GM04504 (cell line): ENCODE measurements around the gene SIN3A.

Experiments used
- DNase-seq: peaks from one replicate; pipeline ENCODE4 v3.0.0-alpha.2; 2012; ENCODE audit warnings: low read depth

SIN3A gene

DNA sequence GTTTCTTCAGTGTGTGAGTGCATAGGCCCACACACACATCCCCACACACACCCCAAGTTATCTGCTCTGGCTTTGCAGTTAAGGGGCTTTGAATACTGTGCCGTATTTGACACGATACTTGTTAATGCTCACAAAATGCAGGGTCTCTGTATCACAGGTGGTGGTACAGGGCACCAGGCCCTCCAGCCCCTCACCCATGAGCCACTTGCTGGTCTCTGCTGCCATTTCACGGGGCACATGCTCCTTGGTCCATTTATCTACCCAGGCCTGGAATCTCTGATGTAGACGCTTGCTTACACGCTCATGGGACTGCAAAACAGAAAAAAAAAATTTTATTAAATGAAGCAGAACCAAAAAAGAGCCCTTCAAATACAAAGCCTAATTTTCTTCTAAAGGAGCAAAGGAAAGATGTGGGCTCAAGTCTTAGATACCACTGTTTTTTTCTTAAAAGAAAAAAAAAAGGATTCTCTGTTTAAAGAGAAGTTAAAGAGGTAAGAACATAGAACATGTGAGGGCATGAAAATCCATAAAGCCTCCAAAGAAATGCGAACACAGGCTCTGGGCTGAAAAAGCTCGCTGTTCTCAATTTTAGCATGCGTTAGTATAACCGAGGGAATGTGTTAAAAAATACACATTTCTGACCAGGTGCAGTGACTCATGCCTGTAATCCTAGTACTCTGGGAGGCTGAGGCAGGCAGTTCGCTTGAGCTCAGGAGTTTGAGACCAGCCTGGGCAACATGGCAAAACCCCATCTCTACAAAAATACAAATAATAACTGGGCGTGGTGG lies 79.4 kb downstream of the SIN3A start:
- no peak for DNase-seq

DNA sequence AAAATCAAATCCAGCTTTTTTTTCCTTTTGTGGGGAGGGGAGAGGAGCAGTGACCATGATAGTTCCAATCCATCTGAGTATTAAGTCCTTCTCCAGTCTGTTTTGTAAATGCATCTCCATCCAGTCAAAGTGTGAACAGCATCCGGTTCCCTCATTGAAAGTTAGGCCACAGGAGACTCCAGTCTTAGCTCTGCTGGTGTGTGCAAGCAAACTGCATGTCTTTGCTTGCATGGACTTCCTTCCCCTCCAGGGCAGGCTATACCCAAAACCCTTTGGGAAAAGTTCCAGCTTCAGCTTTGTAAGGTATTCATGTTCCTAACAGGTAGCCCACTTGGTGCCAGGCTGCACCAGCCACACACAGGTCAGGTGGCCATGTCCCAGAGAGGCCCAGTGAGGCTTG lies 80.0 kb downstream of the SIN3A start:
- DNase-seq = no peak

GRCh38 chr15:75369897-75370581 lies 81.5 kb downstream of the SIN3A start:
- no peak for DNase-seq

DNA sequence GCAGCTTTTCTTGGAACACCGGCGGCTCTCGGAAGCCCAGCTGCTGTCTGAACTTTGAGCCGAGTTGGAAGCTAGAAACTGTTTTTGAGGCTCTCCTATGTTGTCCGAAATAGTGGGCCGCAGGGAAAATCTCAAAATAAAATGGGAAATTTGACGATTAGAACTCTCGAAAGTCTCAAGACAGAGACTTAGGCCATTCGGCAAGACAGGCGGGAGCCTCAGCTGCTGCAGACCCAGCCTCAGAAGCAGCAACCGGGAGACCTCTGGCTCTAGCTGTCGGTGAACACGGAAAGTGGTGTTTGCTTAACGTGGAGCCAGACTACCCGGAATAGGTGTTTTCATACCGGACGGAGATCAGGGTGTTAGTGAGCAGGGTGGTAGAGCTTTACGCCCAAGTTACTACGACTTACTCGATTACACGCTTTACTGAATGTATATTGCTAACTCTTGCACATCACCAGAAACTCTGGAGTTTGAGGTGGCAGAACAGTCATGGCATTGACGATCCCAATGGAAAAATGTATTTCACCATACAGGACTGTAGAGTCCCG lies 82.7 kb downstream of the SIN3A start:
- DNase-seq = no peak

GRCh38 chr15:75367913-75368688 lies 83.4 kb downstream of the SIN3A start, which contains the start of gene MAN2C1:
Gene MAN2C1, minus strand, starts transcription at chr15:75368607. Its CDS starts 24 bp downstream, at chr15:75368583.
- peak; percentile 84 for DNase-seq

GRCh38 chr15:75367406-75367912 lies 84.0 kb downstream of the SIN3A start:
- no peak for DNase-seq

DNA sequence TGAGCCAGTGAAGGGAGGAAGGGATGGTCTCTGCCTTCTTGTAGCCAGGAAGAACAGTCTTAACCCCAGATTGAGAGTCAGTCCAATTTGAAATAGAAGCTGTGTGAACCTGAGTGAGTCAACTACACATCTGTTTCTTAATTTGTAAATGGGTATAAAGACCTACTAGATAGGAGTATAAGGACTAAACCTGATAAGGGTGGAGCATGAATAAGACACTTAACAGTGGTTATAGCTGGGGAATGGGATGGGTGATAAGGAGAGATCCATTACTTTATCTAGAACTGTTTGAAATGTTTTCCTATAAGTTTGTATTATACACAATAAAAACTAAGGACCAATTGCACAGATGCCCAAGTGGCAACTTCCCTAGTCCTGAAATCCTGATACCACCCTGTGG lies 84.5 kb downstream of the SIN3A start:
- DNase-seq = no peak

- no peak for DNase-seq
Observed at GRCh38 chr15:75366163-75366562, 85.3 kb downstream of the SIN3A start.

- no peak for DNase-seq
Observed at GRCh38 chr15:75364881-75365280, 86.6 kb downstream of the SIN3A start.

- no peak for DNase-seq
Observed at GRCh38 chr15:75363786-75364185, 87.7 kb downstream of the SIN3A start.

DNA sequence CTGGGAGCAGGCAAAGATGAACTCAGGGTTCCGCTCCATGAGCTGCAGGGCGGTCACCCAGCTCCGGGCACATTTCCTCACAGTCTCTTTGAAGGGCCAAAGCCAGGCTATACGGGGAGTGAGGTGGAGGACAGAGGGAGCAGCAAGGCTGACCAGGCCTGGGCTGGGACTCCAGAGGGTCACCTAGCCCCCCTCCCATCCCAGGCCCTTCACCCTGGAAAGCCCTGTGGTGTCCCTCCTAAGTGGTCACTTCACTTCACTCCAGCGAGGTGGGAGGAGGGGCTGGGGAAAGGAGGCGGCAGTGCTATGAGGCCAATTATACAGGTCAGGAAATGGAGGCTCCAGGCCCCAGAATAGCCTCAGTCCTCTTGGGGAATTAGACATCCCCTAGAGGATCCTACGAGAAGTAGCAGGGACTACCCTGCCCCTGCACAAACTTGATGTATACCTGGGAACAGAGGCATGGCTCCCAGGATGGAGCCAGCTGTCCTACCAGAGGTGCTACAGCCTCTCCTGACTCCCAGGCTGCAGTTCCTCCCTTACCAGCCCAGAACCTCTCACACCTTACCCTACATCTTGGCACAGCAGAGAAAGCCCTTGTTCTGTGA lies 88.7 kb downstream of the SIN3A start:
- DNase-seq = no peak

GRCh38 chr15:75361989-75362641 lies 89.4 kb downstream of the SIN3A start:
- no peak for DNase-seq

GRCh38 chr15:75361361-75361988 lies 90.0 kb downstream of the SIN3A start:
- no peak for DNase-seq

- DNase-seq = no peak
Observed at GRCh38 chr15:75360856-75361255, 90.6 kb downstream of the SIN3A start.

DNA sequence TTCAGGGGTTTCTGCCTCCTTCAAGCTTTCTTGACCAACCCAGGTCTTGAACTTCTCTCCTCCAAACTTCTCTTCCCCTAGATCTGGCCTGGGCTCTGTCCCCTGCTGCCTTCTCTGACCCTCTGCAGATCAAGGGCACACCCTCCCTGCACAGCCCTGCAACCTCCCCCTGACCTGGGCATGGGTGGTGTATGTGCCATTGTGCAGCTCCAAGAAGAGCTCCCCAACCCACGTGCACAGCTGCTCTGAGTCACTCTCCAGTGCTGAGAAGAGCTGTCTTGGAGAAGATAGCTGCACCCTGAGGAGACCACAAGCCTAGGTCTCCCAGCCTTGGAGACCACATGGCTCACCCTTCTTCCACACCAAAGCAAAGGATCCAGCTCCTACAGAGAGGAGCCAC lies 91.1 kb downstream of the SIN3A start:
- no peak for DNase-seq

DNA sequence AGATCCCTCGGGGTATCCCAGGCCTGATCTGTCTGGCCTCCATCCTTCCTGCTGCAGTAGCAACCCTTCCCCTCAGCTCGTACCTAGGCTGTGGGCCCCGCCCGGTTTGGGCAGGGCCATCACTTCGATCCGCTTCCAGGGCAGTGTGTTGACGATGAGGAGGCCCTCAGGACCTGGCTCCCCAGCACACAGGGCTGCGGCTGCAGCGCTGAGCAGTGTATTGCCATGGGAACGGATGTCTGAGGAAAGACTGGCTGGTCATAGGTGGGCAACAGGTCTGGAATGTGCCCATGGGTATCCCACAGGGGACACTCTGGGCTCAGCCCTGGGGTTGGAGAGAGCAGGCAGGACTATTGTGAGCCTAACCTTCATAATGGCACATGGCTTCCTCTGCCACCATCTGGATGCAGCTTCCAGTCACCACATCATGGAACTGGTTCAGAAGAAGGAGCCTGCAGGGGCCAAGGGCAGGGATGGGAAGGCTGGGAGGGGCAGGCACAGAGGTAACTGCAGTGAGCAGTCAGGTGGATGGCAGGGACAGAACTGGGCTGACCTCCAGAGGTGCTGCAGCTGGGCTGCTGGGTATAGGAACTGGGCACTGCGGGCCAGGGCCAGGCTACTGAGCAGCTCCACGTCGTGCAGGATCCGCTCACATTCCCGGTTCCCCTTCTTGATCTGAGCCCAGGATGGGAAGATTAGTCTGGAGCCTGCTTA lies 91.8 kb downstream of the SIN3A start:
- DNase-seq = no peak

DNA sequence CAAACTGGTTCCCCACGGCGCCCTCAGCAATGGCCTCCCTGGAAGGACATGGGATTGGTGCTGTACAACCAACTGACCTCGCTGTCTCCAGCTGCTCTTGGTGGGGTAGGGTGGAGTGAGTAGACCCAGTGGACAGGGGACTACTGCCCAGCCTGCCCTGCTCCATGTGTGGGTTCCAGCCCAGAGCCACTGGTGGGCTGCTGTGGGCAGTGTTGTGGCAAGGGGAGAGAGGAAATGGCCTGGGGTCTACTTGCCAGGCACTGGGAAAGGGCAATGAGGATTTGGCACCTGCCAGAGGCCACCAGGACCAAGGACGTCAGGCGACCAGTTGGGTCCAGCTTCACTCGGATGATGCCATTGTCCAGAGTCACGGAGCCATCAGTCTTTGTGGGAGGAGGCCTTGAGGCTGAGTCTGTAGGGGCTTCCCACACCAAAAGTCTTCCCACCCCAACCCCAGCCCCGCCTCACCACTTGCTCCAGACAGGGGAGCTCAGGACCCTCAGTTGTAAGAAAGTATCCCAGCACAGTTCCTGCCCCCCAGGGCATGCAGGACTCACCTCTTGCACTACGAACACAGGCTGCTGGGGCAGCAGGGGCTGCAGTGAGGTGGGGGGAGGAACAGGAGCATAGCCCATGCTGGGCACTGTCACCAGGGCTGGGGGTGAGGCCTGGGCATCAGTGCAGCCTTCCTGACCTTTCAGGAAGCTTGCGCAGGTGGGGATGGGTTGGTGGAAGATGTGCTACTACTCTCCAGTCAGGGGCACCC lies 92.5 kb downstream of the SIN3A start:
- no peak for DNase-seq

GRCh38 chr15:75357976-75358673 lies 93.4 kb downstream of the SIN3A start:
- no peak for DNase-seq

DNA sequence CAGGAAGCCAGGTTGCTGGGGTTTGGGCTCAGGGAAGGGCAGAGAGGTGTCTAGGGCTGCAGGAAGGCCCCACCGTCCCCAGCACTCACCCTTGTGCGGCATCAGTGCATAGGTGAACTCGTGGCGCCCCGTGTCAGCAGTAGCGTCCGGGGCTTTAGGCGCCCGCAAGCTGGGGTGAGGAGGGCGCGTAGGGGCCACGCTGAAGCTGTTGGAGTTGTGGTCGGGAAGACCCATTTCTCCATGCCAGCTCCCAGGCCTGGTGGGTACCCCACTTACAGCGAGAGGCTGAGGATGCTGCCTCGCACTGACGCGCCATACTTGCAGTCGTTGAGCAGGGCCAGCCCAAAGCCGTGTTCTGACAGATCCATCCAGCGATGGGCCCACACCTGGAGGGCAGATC lies 95.0 kb downstream of the SIN3A start:
- no peak for DNase-seq
